ENCODE data around the gene ATP2A3. TPM values are rescaled to one million over a fixed set of nuclear protein-coding genes. Genes with fewer than 3 reads are reported as not detected.

Gene ATP2A3
- total RNA-seq, 1 experiment from 2014 or later, result 4.5 TPM

DNA sequence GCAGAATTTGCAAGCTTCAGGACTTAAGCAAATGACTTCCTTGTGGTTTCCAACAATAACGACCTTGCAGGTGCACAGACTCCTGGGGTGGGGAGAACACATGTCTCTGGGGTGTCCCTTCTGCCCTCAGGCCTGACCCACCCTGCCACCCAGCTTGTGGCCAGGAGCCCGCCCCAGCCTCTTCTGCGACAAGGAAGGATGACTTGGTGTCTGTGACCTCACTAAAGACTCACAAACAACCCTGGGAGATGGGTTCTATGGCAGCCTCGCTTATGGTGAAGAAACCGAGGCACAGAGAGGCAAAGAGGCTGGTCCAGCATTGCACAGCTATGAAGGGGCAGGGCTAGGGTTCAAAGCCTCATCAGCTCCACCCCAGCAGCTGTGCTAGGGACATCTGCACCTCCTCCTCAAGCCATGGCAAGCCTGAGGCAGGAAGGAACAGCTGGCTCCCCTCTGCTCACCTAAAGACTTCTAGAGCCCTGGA lies 2.6 kb downstream of the ATP2A3 start:
- H3K27ac Mint-ChIP-seq (ENCODE audit: unreplicated experiment), result no peak overlapping the region
- peaks cover 17% of the 10 kb centered on the region for H3K4me1 Mint-ChIP-seq (ENCODE audit: low read depth, unreplicated experiment)
- H3K9me3 Mint-ChIP-seq (ENCODE audit: low read depth, unreplicated experiment), result no peaks in the 10 kb centered on the region
- CTCF ChIA-PET, result no interaction called here
- intact Hi-C loops (cut with micrococcal nuclease; ENCODE audit: unreplicated experiment), result no loop called here
- no peak overlapping the region for H3K4me3 Mint-ChIP-seq (ENCODE audit: low read depth, unreplicated experiment)
- peaks cover 11% of the 10 kb centered on the region for H3K27me3 Mint-ChIP-seq (ENCODE audit: unreplicated experiment)
- TF ChIP-seq, protein P1, sequence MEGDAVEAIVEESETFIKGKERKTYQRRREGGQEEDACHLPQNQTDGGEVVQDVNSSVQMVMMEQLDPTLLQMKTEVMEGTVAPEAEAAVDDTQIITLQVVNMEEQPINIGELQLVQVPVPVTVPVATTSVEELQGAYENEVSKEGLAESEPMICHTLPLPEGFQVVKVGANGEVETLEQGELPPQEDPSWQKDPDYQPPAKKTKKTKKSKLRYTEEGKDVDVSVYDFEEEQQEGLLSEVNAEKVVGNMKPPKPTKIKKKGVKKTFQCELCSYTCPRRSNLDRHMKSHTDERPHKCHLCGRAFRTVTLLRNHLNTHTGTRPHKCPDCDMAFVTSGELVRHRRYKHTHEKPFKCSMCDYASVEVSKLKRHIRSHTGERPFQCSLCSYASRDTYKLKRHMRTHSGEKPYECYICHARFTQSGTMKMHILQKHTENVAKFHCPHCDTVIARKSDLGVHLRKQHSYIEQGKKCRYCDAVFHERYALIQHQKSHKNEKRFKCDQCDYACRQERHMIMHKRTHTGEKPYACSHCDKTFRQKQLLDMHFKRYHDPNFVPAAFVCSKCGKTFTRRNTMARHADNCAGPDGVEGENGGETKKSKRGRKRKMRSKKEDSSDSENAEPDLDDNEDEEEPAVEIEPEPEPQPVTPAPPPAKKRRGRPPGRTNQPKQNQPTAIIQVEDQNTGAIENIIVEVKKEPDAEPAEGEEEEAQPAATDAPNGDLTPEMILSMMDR (IDR thresholded peaks at IDR 0.05; ENCODE audit: unreplicated experiment), result no peak
- BruUV-seq (replicated peaks), result no TSS peak
- H3K36me3 Mint-ChIP-seq (ENCODE audit: insufficient read depth, unreplicated experiment), result peaks cover 12% of the 10 kb centered on the region
- no peak for DNase-seq

DNA sequence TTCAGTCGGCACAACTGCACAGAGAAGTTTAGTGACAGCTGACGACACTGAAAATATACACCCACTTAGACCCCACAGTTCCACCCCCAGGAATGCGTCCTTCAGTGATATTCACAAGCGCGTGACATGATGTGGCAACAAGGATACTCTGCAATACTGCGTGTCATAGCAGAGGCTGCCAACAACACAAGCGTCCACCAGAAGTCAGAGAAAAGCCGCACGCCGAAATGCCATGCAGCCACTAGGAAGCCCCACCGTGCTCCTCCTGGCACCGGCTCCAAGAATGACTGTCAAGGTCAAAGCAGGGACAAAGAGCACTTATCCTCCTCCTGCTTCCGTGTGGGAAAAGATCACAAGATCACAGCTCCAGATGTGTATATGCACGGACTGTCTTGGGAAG lies 3.5 kb downstream of the ATP2A3 start:
- intact Hi-C loops (cut with micrococcal nuclease; ENCODE audit: unreplicated experiment), result no loop called here
- TF ChIP-seq, protein P1 (IDR thresholded peaks at IDR 0.05; ENCODE audit: unreplicated experiment), result no peak
- Mint-ChIP-seq H3K4me1 (ENCODE audit: low read depth, unreplicated experiment) (peaks cover 17% of the 10 kb centered on the region), H3K9me3 (ENCODE audit: low read depth, unreplicated experiment) (no peaks in the 10 kb centered on the region), H3K27me3 (ENCODE audit: unreplicated experiment) (peaks cover 11% of the 10 kb centered on the region), H3K27ac (ENCODE audit: unreplicated experiment) (no peak overlapping the region), H3K4me3 (ENCODE audit: low read depth, unreplicated experiment) (no peak overlapping the region), H3K36me3 (ENCODE audit: insufficient read depth, unreplicated experiment) (peaks cover 12% of the 10 kb centered on the region)
- CTCF ChIA-PET, result no interaction called here
- no peak for DNase-seq
- BruUV-seq (replicated peaks), result no TSS peak

DNA sequence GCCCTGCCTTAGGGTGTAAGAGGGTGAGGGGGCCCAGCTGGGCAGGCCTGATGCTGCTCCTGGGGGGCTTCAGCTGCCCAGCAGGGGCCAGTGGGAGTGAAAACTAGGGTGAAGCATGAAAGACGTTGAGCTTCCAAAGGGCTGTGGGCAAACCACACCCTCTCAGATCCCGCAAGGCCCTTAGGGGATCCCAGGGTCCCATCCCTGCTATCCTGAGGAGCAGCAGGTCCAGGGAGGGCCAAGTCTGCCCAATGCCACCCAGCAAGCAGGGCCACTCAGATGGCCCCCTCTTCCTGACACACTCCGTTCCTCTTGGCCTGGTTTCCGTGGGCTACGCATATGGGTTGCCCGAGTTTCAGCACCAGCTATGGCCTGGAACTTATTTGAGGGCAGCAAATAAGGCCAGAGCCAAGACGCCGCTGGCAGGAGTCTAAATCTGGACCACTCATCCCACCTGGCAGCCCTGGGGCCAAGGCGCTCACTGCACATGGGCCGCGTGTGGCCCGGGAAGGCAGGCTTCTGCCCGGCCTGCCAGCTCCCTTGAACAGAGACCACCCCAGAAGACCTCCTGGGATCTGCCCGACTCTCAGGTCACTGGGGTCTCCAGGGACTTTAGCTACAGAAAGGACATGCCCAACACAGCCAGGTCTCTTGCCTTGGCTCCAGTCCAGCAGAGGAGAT lies 4.2 kb downstream of the ATP2A3 start:
- H3K4me1 Mint-ChIP-seq (ENCODE audit: low read depth, unreplicated experiment), result peaks cover 12% of the 10 kb centered on the region
- peaks cover 6% of the 10 kb centered on the region for H3K36me3 Mint-ChIP-seq (ENCODE audit: insufficient read depth, unreplicated experiment)
- H3K9me3 Mint-ChIP-seq (ENCODE audit: low read depth, unreplicated experiment), result no peaks in the 10 kb centered on the region
- no peak overlapping the region for H3K27ac Mint-ChIP-seq (ENCODE audit: unreplicated experiment)
- peaks cover 11% of the 10 kb centered on the region for H3K27me3 Mint-ChIP-seq (ENCODE audit: unreplicated experiment)
- CTCF ChIA-PET, result no interaction called here
- TF ChIP-seq, protein P1 (IDR thresholded peaks at IDR 0.05; ENCODE audit: unreplicated experiment), result no peak
- no peak for DNase-seq
- intact Hi-C loops (cut with micrococcal nuclease; ENCODE audit: unreplicated experiment), result no loop called here
- no peak overlapping the region for H3K4me3 Mint-ChIP-seq (ENCODE audit: low read depth, unreplicated experiment)
- BruUV-seq (replicated peaks), result no TSS peak

DNA sequence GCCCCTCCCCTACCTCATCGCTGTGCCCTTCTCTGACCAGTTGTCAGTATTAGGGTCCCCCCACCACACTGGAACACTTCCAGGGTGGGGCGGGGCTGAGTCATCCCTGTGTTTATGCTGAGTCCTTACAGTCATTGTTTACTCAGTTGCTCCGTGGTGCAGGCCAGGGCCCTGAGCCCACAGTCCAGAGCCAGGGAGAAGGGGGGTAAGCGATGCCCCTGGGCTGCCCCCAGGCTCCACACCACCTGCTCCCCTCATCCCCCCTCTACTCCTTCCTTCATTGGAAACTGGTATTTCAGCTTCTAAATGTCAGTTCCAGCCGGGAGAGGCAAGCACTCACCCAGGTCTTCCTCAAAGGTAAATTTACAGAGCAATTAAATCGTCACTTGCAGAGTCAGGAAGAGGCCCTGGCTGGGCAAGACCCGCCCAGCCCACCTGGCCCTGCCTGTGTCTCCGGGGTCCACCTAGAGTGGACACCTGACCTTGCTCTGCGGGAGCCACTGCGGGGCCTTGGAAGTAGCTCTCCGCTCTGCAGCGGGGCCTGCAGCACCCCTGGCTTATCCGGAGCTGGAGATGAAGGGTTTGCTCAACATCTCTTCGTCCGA lies 4.8 kb downstream of the ATP2A3 start:
- H3K27me3 Mint-ChIP-seq (ENCODE audit: unreplicated experiment), result peaks cover 11% of the 10 kb centered on the region
- peaks cover 11% of the 10 kb centered on the region for H3K4me1 Mint-ChIP-seq (ENCODE audit: low read depth, unreplicated experiment)
- no peak overlapping the region for H3K4me3 Mint-ChIP-seq (ENCODE audit: low read depth, unreplicated experiment)
- TF ChIP-seq, protein P1 (IDR thresholded peaks at IDR 0.05; ENCODE audit: unreplicated experiment), result no peak
- H3K9me3 Mint-ChIP-seq (ENCODE audit: low read depth, unreplicated experiment), result no peaks in the 10 kb centered on the region
- intact Hi-C loops (cut with micrococcal nuclease; ENCODE audit: unreplicated experiment), result no loop called here
- H3K27ac Mint-ChIP-seq (ENCODE audit: unreplicated experiment), result no peak overlapping the region
- DNase-seq, result peak; percentile 49
- no peaks in the 10 kb centered on the region for H3K36me3 Mint-ChIP-seq (ENCODE audit: insufficient read depth, unreplicated experiment)
- CTCF ChIA-PET, result no interaction called here
- no TSS peak for BruUV-seq (replicated peaks)
